Measurements from ENCODE around the gene R3HDM4. TPM values are rescaled to one million over a fixed set of nuclear protein-coding genes. Genes with fewer than 3 reads are reported as not detected.

R3HDM4 gene
- total RNA-seq (2011; cell fraction: chromatin; rRNA removed; ENCODE audit: low replicate concordance), result 66.6 and 166 TPM in 2 replicates
- total RNA-seq (2011; cell fraction: nucleolus; rRNA removed), result 109 and 113 TPM in 2 replicates
- 92.6 and 119 TPM in 2 replicates for total RNA-seq (2011; cell fraction: nucleoplasm; rRNA removed)
- total RNA-seq (2014; rRNA removed), result 63.2 and 75.6 TPM in 2 replicates
- 21.4 and 26.2 TPM in 2 replicates for total RNA-seq (2014; rRNA removed; fragmentation: Illumina TruSeq; extraction: Trizol)
- total RNA-seq (2015; rRNA removed; fragmentation: Illumina TruSeq; extraction: Trizol), result 44.6 and 46.1 TPM in 2 replicates
- total RNA-seq (2021), result 133 and 138 TPM in 2 replicates
- polyA plus RNA-seq (2011; rRNA removed), result 59.0 and 93.9 TPM in 2 replicates
- 105 and 207 TPM in 2 replicates for polyA plus RNA-seq (2011; cell fraction: cytosol; rRNA removed)
- 149 and 223 TPM in 2 replicates for polyA plus RNA-seq (2011; cell fraction: nucleus; rRNA removed)
- polyA plus RNA-seq (2012), result 85.0 and 165 TPM in 2 replicates
- 87.6 and 109 TPM in 2 replicates for polyA plus RNA-seq (2014; fragmentation: Illumina TruSeq; extraction: Trizol)
- polyA plus RNA-seq (2014; fragmentation: Nextera tagmentation; extraction: Ambion mirVana), result 1 to 10 TPM; 3.2 to 5.6 TPM
- polyA plus RNA-seq (2014; rRNA removed), result 140 and 154 TPM in 2 replicates
- polyA minus RNA-seq (2011; rRNA and poly(A)+ RNA removed), result 11.6 and 16.6 TPM in 2 replicates
- 30.8 and 60.9 TPM in 2 replicates for polyA minus RNA-seq (2011; cell fraction: cytosol; rRNA and poly(A)+ RNA removed)
- 22.8 and 25.2 TPM in 2 replicates for polyA minus RNA-seq (2011; cell fraction: nucleus; rRNA and poly(A)+ RNA removed)
- Bru-seq, nascent RNA, result percentile 81 among the genes with signal in this experiment
- BruChase-seq, experiment 1, labeled RNA remaining after a 2-hour chase, result percentile 83 among the genes with signal in this experiment
- BruChase-seq, experiment 2, labeled RNA remaining after a 6-hour chase, result percentile 88 among the genes with signal in this experiment
- long read RNA-seq, experiment 1, transcript R3HDM4-201 (8 exons, 1,815 nt), result major isoform, 21 of 161 reads
- long read RNA-seq, experiment 1, partial matches to known transcripts, result 10 of 161 reads
- long read RNA-seq, experiment 1, other reads (novel, unspliced or antisense), result 128 of 161 reads
- long read RNA-seq, experiment 2, transcript R3HDM4-201 (8 exons, 1,815 nt), result major isoform, 55 of 155 reads
- long read RNA-seq, experiment 2, partial matches to known transcripts, result 12 of 155 reads
- long read RNA-seq, experiment 2, other reads (novel, unspliced or antisense), result 83 of 155 reads
- long read RNA-seq, experiment 3, transcript R3HDM4-201 (8 exons, 1,815 nt), result major isoform, 34 of 51 reads
- long read RNA-seq, experiment 3, partial matches to known transcripts, result 4 of 51 reads
- long read RNA-seq, experiment 3, other reads (novel, unspliced or antisense), result 10 of 51 reads

DNA sequence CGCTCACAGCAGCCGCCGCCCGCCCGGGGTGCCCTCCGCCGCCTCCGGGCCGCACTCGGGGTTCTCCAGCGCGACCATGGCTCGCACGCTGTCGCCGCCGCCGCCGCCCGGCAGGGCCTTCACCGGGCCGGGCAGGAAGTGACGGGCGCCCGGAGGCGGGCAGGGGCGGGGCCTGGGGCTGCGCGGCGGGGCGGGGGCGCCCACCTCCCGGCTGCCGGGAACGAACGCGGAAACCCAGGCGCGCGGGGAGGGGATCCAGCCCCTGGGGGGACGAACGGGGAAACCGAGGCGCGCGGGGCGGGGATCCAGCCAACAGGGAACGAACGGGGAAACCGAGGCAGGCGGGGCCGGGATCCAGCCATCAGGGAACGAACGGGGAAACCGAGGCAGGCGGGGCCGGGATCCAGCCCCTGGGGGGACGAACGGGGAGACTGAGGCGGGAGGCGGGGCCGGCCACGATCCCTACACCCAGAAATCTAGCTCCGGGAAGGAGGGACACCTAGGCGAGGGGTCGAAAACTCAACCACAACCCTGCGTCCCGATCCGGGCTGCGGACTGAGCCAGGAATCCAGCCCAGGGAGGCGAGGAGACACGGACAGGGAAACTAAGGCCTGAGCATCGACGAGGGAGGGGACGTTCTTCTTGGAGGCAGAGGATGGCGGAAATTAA is at the start of gene R3HDM4:
R3HDM4 (minus strand) TSS at position 140 of the 669 bp plus-strand sequence; CDS start at position 78, 62 bp downstream.
- peak; percentile 69 to 84 (median 76) for DNase-seq (ENCODE audit: extremely low read depth in 1 of 4, low spot score in 3 of 4)
- no peaks in the 10 kb centered on the region for H3K27me3 ChIP-seq (ENCODE audit: control insufficient read depth in 2 of 2, insufficient read depth in 2 of 2, low read length in 2 of 2)
- peak within 1 kb of the TSS; percentile 96 for H3K4me3 ChIP-seq
- peak within 1 kb of the TSS; percentile 72; the same call in 1 of the 2 replicates for H2AFZ ChIP-seq (ENCODE audit: low read depth, low read length)
- H3K36me3 ChIP-seq (ENCODE audit: control insufficient read depth, insufficient read depth, low read length), result peaks cover 10% of the 10 kb centered on the region; the same call in 1 of the 3 replicates
- peak within 1 kb of the TSS; percentile 86 for H3K4me2 ChIP-seq (ENCODE audit: insufficient read depth, low read length)
- H3K79me2 ChIP-seq (ENCODE audit: control insufficient read depth, insufficient read depth, low read length), result peaks cover 70% of the 10 kb centered on the region
- 15% methylated on average over 17 of the region's 76 CpGs for WGBS (ENCODE audit: insufficient coverage, low coverage, missing lambda C conversion rate)
- intact Hi-C loops (cut with micrococcal nuclease) (no loop called here), in situ Hi-C loops (cut with MboI) (no loop called here)
- peaks cover 13 to 72% of the 10 kb centered on the region in 2 experiments for H3K4me1 ChIP-seq (replicated peaks in 1 of 2; ENCODE audit: control insufficient read depth in 2 of 2, insufficient read depth in 2 of 2, low read length in 2 of 2)
- FAIRE-seq, result no peak
- ATAC-seq, result peak; percentile 36
- CTCF ChIA-PET (ENCODE audit: low intra/inter-chr PET ratio), result no interaction called here
- H3K27ac ChIP-seq (ENCODE audit: extremely low read depth, low read depth, low read length), result peak within 1 kb of the TSS; percentile 91
- H3K9me3 ChIP-seq (replicated peaks; ENCODE audit: control insufficient read depth, insufficient read depth, low read depth, low read length), result no peaks in the 10 kb centered on the region
- BruUV-seq (replicated peaks), result TSS peak; percentile 42
- no peaks in the 10 kb centered on the region for H3K9me1 ChIP-seq (ENCODE audit: control insufficient read depth, insufficient read depth, low read length)
- H3K9ac ChIP-seq (ENCODE audit: insufficient read depth in 1 of 2, low read depth in 2 of 2, low read length in 2 of 2), result peak within 1 kb of the TSS; percentile 77 to 89
- 0 out of 2 replicates have a peak, but pooled peaks cover 4% of the 10 kb centered on the region for H4K20me1 ChIP-seq (replicated peaks; ENCODE audit: control insufficient read depth, insufficient read depth, low read length)
- POLR2A ChIA-PET, result no interaction called here
- TF ChIP-seq NR2C2 (CRISPR knock-in tag; IDR thresholded peaks at IDR 0.05) (no peak), NR2C2 (tag; IDR thresholded peaks at IDR 0.05) (no peak), ZNF644 (tag; IDR thresholded peaks at IDR 0.05; ENCODE audit: low read depth) (no peak), KAT8 (IDR thresholded peaks at IDR 0.05; ENCODE audit: low read depth) (no peak), ETV6 (IDR thresholded peaks at IDR 0.05; ENCODE audit: borderline replicate concordance in 1 of 2, low read depth in 2 of 2, low read length in 1 of 2) (no peak), ETV6 (CRISPR knock-in tag; IDR thresholded peaks at IDR 0.05; ENCODE audit: borderline replicate concordance) (no peak), ZNF507 (tag; conservative IDR thresholded peaks at IDR 0.05) (no peak), ZNF316 (IDR thresholded peaks at IDR 0.05) (no peak)

All from K562 (cell line).